SK-N-SH (cell line): ENCODE data around the gene POP4.
"Not testable (repeated sequence)": the region's sequence is repeated elsewhere in the genome, so short reads cannot be mapped to it uniquely, and the experiment has no call there.

Experiments used
- EP300 ChIP-seq, 2 experiments: IDR thresholded peaks; 2 replicates each; pipeline versions ENCODE4 v1.4.0 to v1.6.1; 2012; ENCODE audit warnings: borderline replicate concordance in 1 of 2, low read depth in 1 of 2, low read length in 1 of 2
- GATA2 ChIP-seq: sonication (generic); formaldehyde crosslinking; IDR thresholded peaks from 2 replicates; pipeline ENCODE4 v1.5.0; 2020; ENCODE audit warnings: mild to moderate bottlenecking, missing genetic modification reagents
- JUND ChIP-seq: IDR thresholded peaks from 2 replicates; pipeline ENCODE4 v1.4.0; 2012
- RCOR1 ChIP-seq: fragments of 150-350 bp; IDR thresholded peaks from 2 replicates; pipeline ENCODE4 v1.6.1; 2017; ENCODE audit warnings: antibody characterized with exemption, low read length
- SMC3 ChIP-seq: IDR thresholded peaks from 2 replicates; pipeline ENCODE4 v1.6.1; 2012; ENCODE audit warnings: low read depth, low read length, improper control_type of control experiment
- USF2 ChIP-seq: fragments of 150-350 bp; IDR thresholded peaks from 2 replicates; pipeline ENCODE4 v1.6.1; 2017; ENCODE audit warnings: antibody characterized with exemption, low read length, low read depth, borderline replicate concordance

DNA sequence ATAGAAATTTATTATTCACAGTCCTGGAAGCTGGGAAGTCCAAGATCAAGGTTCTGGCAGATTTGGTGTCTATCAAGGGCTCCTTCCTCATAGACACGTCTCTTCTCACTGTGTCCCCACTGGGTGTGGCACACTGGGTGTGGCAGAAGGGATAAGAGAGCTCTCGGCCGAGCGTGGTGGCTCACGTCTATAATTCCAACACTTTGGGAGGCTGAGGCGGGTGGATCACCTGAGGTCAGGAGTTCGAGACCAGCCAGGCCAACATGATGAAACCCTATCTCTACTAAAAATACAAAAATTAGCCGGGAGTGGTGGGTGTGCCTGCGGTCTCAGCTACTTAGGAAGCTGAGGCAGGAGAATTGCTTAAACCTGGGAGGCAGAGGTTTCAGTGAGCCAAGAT, 20.7 kb downstream of the POP4 start:
- not testable (repeated sequence) for TF ChIP-seq EP300 (IDR thresholded peaks at IDR 0.05; ENCODE audit: borderline replicate concordance in 1 of 2, low read depth in 1 of 2, low read length in 1 of 2); USF2; RCOR1; JUND; GATA2 (CRISPR knock-in tag); SMC3
